GF-D8 (cell line): Measurements from ENCODE around the gene COL8A1.
"Not testable (repeated sequence)": the region's sequence is repeated elsewhere in the genome, so short reads cannot be mapped to it uniquely, and the experiment has no call there.

ENCODE experiments used
- DNase-seq: peaks from one replicate; lab custom pipeline; 2025; lab: John Stamatoyannopoulos, UW

The COL8A1 gene

DNA sequence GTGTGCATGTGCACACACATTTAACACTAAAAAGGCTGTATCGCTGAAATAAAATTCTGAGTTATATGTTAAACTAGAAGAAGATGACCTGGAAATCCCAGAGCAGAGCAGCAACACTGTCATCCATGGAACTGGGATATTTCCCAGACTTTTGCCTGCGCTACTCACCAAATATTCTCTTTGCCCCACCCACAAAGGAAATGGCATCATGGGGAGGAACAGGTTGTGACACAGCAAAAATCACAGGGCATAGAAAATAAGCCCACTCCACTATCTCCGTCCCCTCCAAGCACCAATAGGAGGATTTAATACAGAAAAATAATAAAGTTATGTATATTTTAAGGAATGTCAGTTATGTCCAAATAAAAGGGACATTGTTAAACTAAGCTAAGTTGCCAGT is 71.7 kb downstream of the COL8A1 start:
- no peak for DNase-seq

DNA sequence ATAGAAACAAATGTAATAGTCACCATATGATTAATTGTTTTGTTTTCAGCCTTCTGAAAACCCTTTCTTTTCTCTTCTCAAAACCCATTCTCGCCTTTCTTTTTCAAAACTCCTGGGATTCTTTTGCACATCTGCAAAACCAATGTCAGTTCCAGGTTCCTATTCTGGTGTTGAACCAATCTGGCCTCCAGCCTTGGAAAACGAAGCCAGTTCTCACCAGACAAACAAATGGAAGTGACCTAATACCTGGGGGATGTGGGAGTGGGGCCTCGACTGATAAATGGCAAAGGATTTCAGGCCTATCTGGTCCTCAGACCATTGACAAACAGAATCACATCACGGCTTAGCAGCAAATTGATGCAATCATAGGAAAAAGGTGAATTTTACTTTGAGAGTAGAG is 73.0 kb downstream of the COL8A1 start:
- no peak for DNase-seq

- DNase-seq: no peak
These were observed 74.0 kb downstream of the COL8A1 start for GRCh38 chr3:99712291-99712954.

- DNase-seq: no peak
These were observed 75.0 kb downstream of the COL8A1 start for GRCh38 chr3:99713440-99713839.

DNA sequence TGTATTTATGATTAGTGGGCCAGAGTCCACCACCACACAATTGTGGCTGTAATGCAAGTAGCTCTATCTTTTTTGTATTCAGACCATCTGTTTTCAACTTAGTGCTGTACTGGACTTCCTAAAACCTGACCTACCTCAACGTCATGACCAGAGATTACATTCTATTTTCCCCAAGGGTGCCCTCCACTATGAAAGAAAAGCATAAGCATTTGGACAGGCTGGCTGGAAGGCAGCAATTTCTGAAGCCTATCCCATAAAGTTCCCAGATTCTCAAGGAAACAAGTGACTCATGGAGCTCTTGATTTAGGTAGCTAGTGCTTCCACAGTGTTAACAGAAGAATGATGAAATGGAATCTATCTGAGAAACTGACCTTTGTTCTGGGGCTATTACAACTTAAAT is 75.8 kb downstream of the COL8A1 start:
- no peak for DNase-seq

GRCh38 chr3:99714575-99714974 is 76.2 kb downstream of the COL8A1 start:
- no peak for DNase-seq

DNA sequence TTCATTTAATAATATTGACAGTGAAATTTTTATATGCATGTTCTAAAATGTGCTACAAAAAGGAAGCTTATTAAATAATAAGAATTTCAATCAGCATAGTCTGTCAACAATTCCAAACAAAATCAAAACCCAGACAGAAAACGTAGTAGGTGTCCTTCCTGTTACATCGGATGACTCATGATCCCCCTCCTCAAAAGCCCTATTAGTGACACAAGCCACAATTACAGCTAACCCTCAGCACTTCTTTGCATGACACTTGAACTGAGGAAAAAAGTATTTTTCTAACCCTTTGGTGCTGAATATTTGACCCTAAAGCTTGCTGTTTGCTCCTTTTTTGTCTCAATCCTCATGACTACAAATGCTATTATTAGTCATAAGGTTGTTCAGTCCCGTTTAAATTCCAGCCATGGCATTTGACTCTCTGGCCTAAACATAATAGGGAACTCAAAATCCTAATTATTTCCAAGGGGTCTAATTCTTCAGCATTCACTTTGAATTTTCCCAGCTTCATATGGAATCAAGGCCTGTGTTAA is 78.1 kb downstream of the COL8A1 start:
- DNase-seq: no peak

DNA sequence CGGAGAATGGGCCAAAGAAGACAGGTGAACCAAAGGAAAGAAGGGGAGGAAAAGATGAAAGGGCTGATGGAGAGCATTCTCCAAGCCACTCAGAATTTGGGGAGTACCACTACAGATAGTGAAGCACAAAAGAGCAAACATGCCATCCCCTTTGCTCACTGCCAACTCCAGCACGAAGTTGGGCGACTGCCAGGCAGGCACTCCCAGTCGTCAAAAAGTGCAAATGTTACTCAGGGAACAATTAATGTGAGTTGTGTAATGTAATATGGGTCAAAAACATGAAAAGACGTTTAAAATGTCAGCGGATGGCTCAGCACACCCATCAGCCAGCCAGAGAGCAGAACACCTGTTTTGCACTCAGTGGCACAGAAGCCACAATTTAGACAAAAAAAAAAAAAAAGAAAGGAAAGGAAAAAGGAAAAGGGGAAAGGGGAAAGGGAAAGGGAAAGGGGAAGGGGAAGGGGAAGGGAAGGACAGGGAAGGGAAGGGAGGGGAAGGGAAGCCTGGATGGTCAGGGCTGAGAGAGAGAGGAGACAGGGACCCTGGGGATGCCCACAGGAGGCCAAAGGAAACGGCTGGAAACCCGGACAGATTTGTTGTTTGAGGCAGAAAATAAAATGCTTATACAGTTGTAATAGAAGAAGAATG is 82.7 kb downstream of the COL8A1 start:
- no peak for DNase-seq

DNA sequence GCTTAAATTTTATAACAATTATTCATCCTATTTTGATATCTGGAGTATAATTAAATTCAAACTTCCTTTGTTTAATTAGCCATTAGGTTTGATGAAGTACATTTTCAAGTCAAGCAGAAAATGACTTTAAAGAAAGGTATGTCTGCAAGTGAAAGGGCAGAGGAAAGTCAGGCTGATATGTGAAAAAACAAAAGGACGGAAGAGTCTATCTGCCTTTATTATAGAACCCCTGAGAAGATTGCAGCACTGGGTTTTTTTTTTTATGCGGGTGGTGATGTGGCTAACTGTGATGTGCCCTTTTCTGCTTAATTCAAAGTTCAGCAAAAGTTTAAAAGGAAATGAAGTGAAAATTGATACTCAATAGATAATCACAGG is 83.2 kb downstream of the COL8A1 start:
- DNase-seq: no peak

DNA sequence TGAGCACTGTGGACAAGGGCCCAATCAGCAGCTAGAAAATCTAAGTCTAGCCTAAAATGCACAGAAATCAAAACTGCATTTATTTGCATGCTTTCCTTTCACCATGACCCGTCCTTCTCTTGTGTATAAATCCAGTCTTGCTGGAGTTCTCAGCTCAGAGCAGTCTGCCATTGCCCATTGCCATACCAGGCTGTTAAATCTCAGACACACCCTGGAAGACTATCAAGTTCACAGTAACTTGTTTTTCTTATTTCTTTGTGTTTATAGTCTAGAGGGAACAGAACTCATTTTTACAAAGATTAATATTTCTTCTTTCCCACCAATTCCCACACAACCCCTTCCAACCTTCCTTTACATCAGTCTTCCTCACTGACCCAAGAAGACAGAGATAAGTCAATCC is 85.9 kb downstream of the COL8A1 start:
- DNase-seq: no peak

GRCh38 chr3:99730870-99731269 is 92.5 kb downstream of the COL8A1 start:
- DNase-seq: no peak

- DNase-seq: no peak
These were observed 93.1 kb downstream of the COL8A1 start for GRCh38 chr3:99731499-99731898.

GRCh38 chr3:99740371-99740770 is 102.0 kb downstream of the COL8A1 start:
- not testable (repeated sequence) for DNase-seq

GRCh38 chr3:99741588-99741987 is 103.2 kb downstream of the COL8A1 start:
- DNase-seq: no peak

- no peak for DNase-seq
These were observed 109.5 kb downstream of the COL8A1 start for GRCh38 chr3:99747915-99748314.

DNA sequence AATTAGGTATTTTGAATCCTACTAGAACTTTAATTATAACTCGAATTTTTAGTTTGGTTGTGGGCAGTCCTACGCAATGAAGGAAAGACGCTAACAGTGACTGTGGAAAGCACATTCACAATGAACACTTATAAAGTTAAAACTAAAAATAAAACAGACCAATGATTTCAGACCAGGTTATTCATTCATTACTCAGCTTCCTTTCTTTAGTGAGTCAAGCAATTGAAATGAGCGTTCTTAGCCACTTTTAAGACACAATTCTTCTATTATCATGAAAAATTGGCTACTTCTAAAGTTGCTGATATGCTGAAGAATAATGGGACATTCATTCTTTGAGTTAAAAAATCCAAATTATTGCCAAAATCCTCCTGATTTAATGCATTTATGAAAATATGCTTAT is 113.3 kb downstream of the COL8A1 start:
- DNase-seq: no peak

DNA sequence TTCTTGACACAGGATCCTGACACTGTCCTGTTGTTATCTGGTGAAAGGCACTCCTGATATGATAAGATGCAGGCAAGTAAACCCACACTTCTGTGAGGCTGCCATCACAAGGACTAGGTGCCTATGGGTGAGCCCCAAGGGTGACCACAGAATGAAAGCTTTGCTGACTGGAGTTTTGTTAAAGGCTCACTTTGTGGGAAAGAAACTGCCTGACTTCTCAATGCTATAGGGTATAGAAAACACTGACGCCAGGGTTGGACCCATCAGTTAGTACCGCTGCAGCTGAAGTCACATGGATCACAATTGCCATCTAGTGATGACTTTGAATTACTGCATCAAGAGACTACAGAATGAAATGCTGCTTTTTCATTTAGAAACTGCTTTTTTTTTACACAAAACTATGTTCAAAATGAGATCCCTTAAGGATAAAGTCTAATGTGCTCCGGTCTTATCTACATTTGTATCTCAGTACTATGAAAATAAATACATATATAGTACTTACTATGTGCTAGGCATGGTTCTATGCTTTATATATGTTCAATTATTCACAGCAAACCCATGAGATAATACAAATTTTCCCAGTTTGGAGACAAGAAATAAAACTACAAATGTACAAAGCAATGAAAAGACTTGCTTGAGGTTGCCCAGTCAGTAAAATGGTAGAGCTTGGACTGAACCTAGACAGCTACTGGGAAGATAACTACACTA is 115.0 kb downstream of the COL8A1 start:
- DNase-seq: no peak

GRCh38 chr3:99755831-99756230 is 117.4 kb downstream of the COL8A1 start:
- no peak for DNase-seq

GRCh38 chr3:99757966-99758365 is 119.6 kb downstream of the COL8A1 start:
- no peak for DNase-seq

DNA sequence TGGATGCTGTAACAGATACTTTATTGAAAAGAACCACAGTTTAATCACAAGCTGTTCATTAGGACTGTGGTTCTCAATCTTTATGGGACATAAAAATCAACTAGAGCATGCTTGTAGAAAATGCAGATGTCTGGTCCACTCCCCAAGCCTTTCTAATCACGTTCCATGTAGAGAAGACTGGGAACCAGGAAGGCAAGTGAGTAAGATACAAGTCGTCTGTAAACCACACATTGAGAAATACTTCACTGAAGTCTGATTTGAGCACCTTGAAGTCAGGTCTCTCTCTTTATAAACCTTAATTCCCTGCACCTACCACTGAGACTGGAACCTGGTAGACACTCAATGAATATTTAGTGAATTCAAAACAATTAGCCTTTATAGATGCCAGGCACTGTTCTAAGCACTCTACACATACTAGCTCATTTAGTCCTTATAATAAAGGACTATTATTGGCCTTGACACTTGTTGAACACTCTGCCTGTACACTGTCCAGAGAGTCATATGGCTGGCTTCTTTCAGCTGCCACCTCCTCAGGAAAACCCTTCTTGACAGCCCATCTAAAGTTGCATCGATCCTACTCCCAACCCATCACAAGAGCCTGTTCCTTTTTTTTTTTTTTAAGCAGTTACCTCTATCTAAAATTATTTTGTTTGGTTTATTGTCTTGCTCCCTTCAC is 120.2 kb downstream of the COL8A1 start:
- DNase-seq: no peak

DNA sequence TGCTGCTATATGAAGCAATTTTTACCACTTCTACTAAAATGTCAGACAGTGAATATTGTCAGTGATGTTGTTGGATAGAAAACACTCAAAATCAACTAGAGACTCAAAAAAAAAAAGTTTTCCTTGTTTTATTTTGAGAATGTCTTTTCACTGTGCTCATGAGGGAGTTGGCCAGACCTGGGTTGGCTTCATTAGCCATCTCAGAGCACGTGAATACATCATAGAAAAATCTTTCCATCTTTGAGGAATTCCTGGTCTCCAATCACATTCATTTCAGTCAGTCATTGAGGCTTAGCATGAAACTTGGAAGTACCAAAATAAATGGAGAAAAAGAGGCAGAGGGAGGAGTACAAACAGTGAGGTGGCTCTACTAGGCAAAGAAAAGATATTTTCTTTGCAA is 121.6 kb downstream of the COL8A1 start:
- DNase-seq: no peak

DNA sequence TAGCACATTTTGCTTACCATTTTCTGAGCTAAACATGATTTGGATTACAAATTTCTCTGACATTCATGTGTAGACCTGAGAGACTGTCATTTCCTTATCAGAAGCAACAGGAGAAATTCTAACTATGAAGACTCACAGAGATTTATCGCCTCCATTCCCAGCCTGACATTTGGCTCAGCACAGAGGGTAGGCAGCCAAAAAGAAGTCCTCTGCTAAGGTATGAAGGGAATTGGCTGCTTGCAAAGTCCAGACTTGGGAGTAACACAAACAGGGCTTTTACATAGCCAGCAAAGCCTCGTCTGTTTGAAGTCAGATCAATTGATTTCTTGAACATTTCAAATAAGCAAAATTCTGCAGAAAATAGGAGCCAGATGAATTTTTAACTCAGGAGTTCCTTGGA is 122.2 kb downstream of the COL8A1 start:
- DNase-seq: no peak
